GM10266 (cell line): ENCODE results near the gene ACBD5.

ENCODE experiments used
- DNase-seq: peaks from one replicate; pipeline ENCODE4 v3.0.0; 2012; ENCODE audit errors: extremely low spot score
- CTCF ChIP-seq: IDR thresholded peaks from 2 replicates; pipeline ENCODE4 v1.5.1; 2012; ENCODE audit warnings: mild to moderate bottlenecking, low read depth; ENCODE audit not compliant: control insufficient read depth, insufficient read depth; ENCODE audit errors: missing control alignments

Gene ACBD5

GRCh38 chr10:27197980-27198620 is 42.5 kb downstream of the ACBD5 start:
- no peak for DNase-seq
- no peak for TF ChIP-seq CTCF

- no peak for TF ChIP-seq CTCF
- DNase-seq: no peak
Measured at GRCh38 chr10:27192284-27192683, 48.3 kb downstream of the ACBD5 start.

- DNase-seq: no peak
Measured at GRCh38 chr10:27190508-27190907, 50.1 kb downstream of the ACBD5 start.

DNA sequence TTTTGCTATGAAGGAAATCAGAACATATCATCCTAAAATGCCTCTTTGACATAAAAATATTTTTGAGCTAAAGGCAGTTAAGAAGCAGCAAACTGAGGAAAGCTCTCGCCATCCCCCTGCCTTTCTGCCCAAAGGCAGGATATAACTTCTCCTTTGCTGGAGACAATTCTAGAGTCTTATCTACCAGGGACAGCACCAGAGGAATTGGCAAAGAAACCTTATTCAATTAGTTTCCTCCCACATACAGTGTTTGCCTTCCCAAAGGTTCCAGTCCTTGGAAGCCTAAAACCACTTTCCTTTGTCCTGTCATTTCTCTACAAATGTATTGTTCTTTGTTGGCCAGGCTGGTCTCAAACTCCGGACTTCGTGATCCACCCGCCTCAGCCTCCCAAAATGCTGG is 51.7 kb downstream of the ACBD5 start:
- no peak for DNase-seq
- TF ChIP-seq CTCF: no peak

More at GRCh38 chr10:27190508-27190907, 50.1 kb downstream of the ACBD5 start:
- TF ChIP-seq CTCF: no peak

GRCh38 chr10:27188259-27188658 is 52.3 kb downstream of the ACBD5 start:
- no peak for DNase-seq
- TF ChIP-seq CTCF: no peak

- no peak for DNase-seq
- TF ChIP-seq CTCF: no peak
Measured at GRCh38 chr10:27169849-27170248, 70.7 kb downstream of the ACBD5 start.

- no peak for TF ChIP-seq CTCF
- no peak for DNase-seq
Measured at GRCh38 chr10:27158421-27158820, 82.2 kb downstream of the ACBD5 start.
